H1 (cell line): ENCODE data around the gene VCPKMT. TPM values are rescaled to one million over a fixed set of nuclear protein-coding genes. Genes with fewer than 3 reads are reported as not detected.

Experiments used
- CTCF ChIA-PET: fragments of 300-600 bp; sonication (Branson Sonifier 250); formaldehyde crosslinking; loops from one replicate; lab custom pipeline; 2021; ENCODE audit not compliant: partially characterized antibody; lab: Charles Lee
- POLR2A ChIA-PET: fragments of 300-600 bp; sonication (Branson Sonifier 250); formaldehyde crosslinking; loops from one replicate; lab custom pipeline; 2021; ENCODE audit warnings: inconsistent platforms; ENCODE audit not compliant: partially characterized antibody; lab: Charles Lee
- DNase-seq, 2 experiments: peaks; one replicate each; pipeline versions ENCODE4 v3.0.0 to v3.0.0-alpha.2; 2010 to 2022; ENCODE audit warnings: low spot score in 2 of 2, low read depth in 1 of 2, mixed read lengths in 1 of 2
- FAIRE-seq: peaks from 2 replicates; lab custom pipeline; 2011; peaks lifted over from hg19 to GRCh38; lab: Jason Lieb, UNC
- H2AFZ ChIP-seq: 2 replicates; pipeline ENCODE4 v1.8.1; 2012; ENCODE audit warnings: low read length, inconsistent platforms
- H2AK5ac ChIP-seq: 2 replicates; pipeline ENCODE4 v1.6.1; 2013; ENCODE audit warnings: low read depth, low read length
- H2BK120ac ChIP-seq: replicated peaks from 2 replicates; pipeline ENCODE3; 2013; ENCODE audit warnings: low read depth, low read length, inconsistent platforms
- H2BK12ac ChIP-seq: 2 replicates; pipeline ENCODE4 v1.6.1; 2013; ENCODE audit warnings: low read depth, low read length
- H2BK15ac ChIP-seq: 2 replicates; pipeline ENCODE4 v1.6.1; 2013; ENCODE audit warnings: low read length
- H2BK20ac ChIP-seq: 2 replicates; pipeline ENCODE4 v1.6.1; 2013; ENCODE audit warnings: low read length
- H2BK5ac ChIP-seq: 2 replicates; pipeline ENCODE4 v1.6.1; 2013; ENCODE audit warnings: low read depth, low read length
- H3K14ac ChIP-seq: 2 replicates; pipeline ENCODE4 v1.6.1; 2013; ENCODE audit warnings: inconsistent platforms; ENCODE audit not compliant: insufficient read length
- H3K18ac ChIP-seq: 2 replicates; pipeline ENCODE4 v1.6.1; 2013; ENCODE audit warnings: low read length; ENCODE audit errors: extremely low read depth
- H3K23ac ChIP-seq: 2 replicates; pipeline ENCODE4 v1.6.1; 2013; ENCODE audit warnings: inconsistent platforms; ENCODE audit not compliant: insufficient read length
- H3K23me2 ChIP-seq: 2 replicates; pipeline ENCODE4 v1.6.1; 2013; ENCODE audit warnings: low read depth, low read length
- H3K27ac ChIP-seq: 2 replicates; pipeline ENCODE4 v1.6.1; 2011; ENCODE audit warnings: low read depth, low read length, inconsistent platforms
- H3K27me3 ChIP-seq, 4 experiments: replicated peaks in 1 of 4; 1 replicate in 1 of 4; 2 replicates in 3 of 4; pipeline versions ENCODE4 v1.6.1 to v1.8.1; 2011 to 2013; ENCODE audit warnings: low read length in 3 of 4, mild to moderate bottlenecking in 3 of 4, inconsistent platforms in 2 of 4, mixed read lengths in 2 of 4, moderate library complexity in 1 of 4; ENCODE audit not compliant: control insufficient read depth in 3 of 4, insufficient read depth in 3 of 4; ENCODE audit errors: extremely low read depth in 1 of 4
- H3K36me3 ChIP-seq, 4 experiments: 2 replicates each; pipeline versions ENCODE4 v1.6.1 to v1.8.1; 2011 to 2013; ENCODE audit warnings: mild to moderate bottlenecking in 4 of 4, low read length in 3 of 4, moderate library complexity in 2 of 4, control low read depth in 1 of 4, inconsistent platforms in 1 of 4; ENCODE audit not compliant: insufficient read depth in 4 of 4, control insufficient read depth in 2 of 4
- H3K4ac ChIP-seq: replicated peaks from 2 replicates; pipeline ENCODE3; 2013; ENCODE audit warnings: low read length, low read depth, mixed read lengths, inconsistent platforms; ENCODE audit not compliant: insufficient read length
- H3K4me1 ChIP-seq, 4 experiments: replicated peaks in 1 of 4; 1 replicate in 1 of 4; 2 replicates in 3 of 4; pipeline versions ENCODE4 v1.6.1 to v1.8.1; 2011 to 2013; ENCODE audit warnings: low read length in 3 of 4, inconsistent platforms in 2 of 4, mixed read lengths in 1 of 4; ENCODE audit not compliant: insufficient read depth in 4 of 4, control insufficient read depth in 3 of 4
- H3K4me2 ChIP-seq, 2 experiments: 2 replicates each; pipeline versions ENCODE4 v1.6.1 to v1.8.1; 2011 to 2013; ENCODE audit warnings: low read depth in 2 of 2, low read length in 2 of 2, control low read depth in 1 of 2, inconsistent platforms in 1 of 2, mild to moderate bottlenecking in 1 of 2; ENCODE audit not compliant: insufficient read depth in 1 of 2
- H3K4me3 ChIP-seq, 4 experiments: fragments of 200-600, 300-600 bp in 1 of 4; sonication (generic), shearing (Covaris generic), sonication (Bioruptor Twin) in 1 of 4; 2 replicates each; pipeline versions ENCODE4 v1.5.1 to v1.8.1; 2011 to 2016; ENCODE audit warnings: low read length in 4 of 4, low read depth in 3 of 4, control low read depth in 2 of 4, inconsistent platforms in 2 of 4, mild to moderate bottlenecking in 2 of 4, mixed read lengths in 1 of 4, moderate library complexity in 1 of 4; ENCODE audit not compliant: insufficient read depth in 2 of 4; ENCODE audit errors: extremely low read depth in 1 of 4
- H3K56ac ChIP-seq: replicated peaks from 2 replicates; pipeline ENCODE3; 2013; ENCODE audit warnings: low read depth, mild to moderate bottlenecking, mixed read lengths, low read length, inconsistent platforms; ENCODE audit not compliant: insufficient read length
- H3K79me1 ChIP-seq: 2 replicates; pipeline ENCODE4 v1.6.1; 2013; ENCODE audit warnings: low read depth, low read length, control low read depth
- H3K79me2 ChIP-seq, 2 experiments: 2 replicates each; pipeline versions ENCODE4 v1.6.1 to v1.8.1; 2012 to 2013; ENCODE audit warnings: low read length in 2 of 2, mild to moderate bottlenecking in 2 of 2, inconsistent platforms in 1 of 2; ENCODE audit not compliant: insufficient read depth in 2 of 2, control insufficient read depth in 1 of 2
- H3K9ac ChIP-seq, 4 experiments: replicated peaks in 1 of 4; 1 replicate in 1 of 4; 2 replicates in 3 of 4; pipeline versions ENCODE4 v1.6.1 to v1.8.1; 2011 to 2013; ENCODE audit warnings: low read depth in 3 of 4, low read length in 3 of 4, control low read depth in 2 of 4, mild to moderate bottlenecking in 2 of 4, moderate library complexity in 2 of 4, inconsistent platforms in 1 of 4; ENCODE audit errors: extremely low read depth in 1 of 4
- H3K9me3 ChIP-seq, 2 experiments: 2 replicates each; pipeline versions ENCODE4 v1.6.1 to v1.8.1; 2012 to 2013; ENCODE audit warnings: mild to moderate bottlenecking in 2 of 2, moderate library complexity in 2 of 2, control low read depth in 1 of 2, inconsistent platforms in 1 of 2, low read depth in 1 of 2, low read length in 1 of 2, mixed read lengths in 1 of 2; ENCODE audit not compliant: insufficient read depth in 2 of 2
- H4K20me1 ChIP-seq, 2 experiments: replicated peaks in 1 of 2; 2 replicates each; pipeline versions ENCODE3 to v1.8.1; 2011 to 2013; ENCODE audit warnings: inconsistent platforms in 2 of 2, low read length in 2 of 2, mild to moderate bottlenecking in 1 of 2; ENCODE audit not compliant: insufficient read depth in 2 of 2, control insufficient read depth in 1 of 2
- H4K5ac ChIP-seq: 2 replicates; pipeline ENCODE4 v1.6.1; 2013; ENCODE audit warnings: low read length, low read depth, mixed read lengths, inconsistent platforms; ENCODE audit not compliant: insufficient read length
- H4K8ac ChIP-seq: 2 replicates; pipeline ENCODE4 v1.8.0; 2013; ENCODE audit warnings: mild to moderate bottlenecking, moderate library complexity, low read length, inconsistent platforms; ENCODE audit not compliant: insufficient read depth; ENCODE audit errors: extremely low read depth
- H4K91ac ChIP-seq: replicated peaks from 2 replicates; pipeline ENCODE3; 2013; ENCODE audit warnings: low read length, mixed read lengths, inconsistent platforms; ENCODE audit not compliant: insufficient read length
- CTBP2 ChIP-seq: IDR thresholded peaks from 2 replicates; pipeline ENCODE4 v1.7.0; 2011; ENCODE audit warnings: borderline replicate concordance, mild to moderate bottlenecking, moderate library complexity, mixed read lengths, low read length; ENCODE audit not compliant: insufficient read depth, insufficient read length
- JUND ChIP-seq: IDR thresholded peaks from 2 replicates; pipeline ENCODE4 v1.6.1; 2011; ENCODE audit warnings: mild to moderate bottlenecking, improper control_type of control experiment, low read length
- NANOG ChIP-seq: IDR thresholded peaks from 2 replicates; pipeline ENCODE4 v1.6.1; 2011; ENCODE audit warnings: low read length, low read depth, mild to moderate bottlenecking, inconsistent platforms; ENCODE audit not compliant: insufficient read depth, poor library complexity, severe bottlenecking
- RBBP5 ChIP-seq: IDR thresholded peaks from 2 replicates; pipeline ENCODE4 v1.7.1; 2012; ENCODE audit warnings: low read depth, mild to moderate bottlenecking, inconsistent platforms, low read length, moderate library complexity, borderline replicate concordance
- WGBS, 2 experiments: shearing (Covaris generic) in 1 of 2; methylation state at CpG; one replicate each; pipeline versions ENCODE4 v1.1.6 to v1.1.7; 2013 to 2015; ENCODE audit warnings: low lambda C conversion rate in 2 of 2, mixed read lengths in 2 of 2, inconsistent platforms in 1 of 2, low coverage in 1 of 2, missing lambda C conversion rate in 1 of 2; ENCODE audit not compliant: insufficient replicate concordance in 2 of 2, insufficient coverage in 1 of 2, insufficient read length in 1 of 2; ENCODE audit errors: extremely low coverage in 1 of 2, missing lambda C conversion rate in 1 of 2; 5-methylcytosine and 5-hydroxymethylcytosine counted together
- polyA plus RNA-seq, 7 experiments: library from polyadenylated mRNA; depleted of rRNA in 3 of 7; stranded (reverse) in 5 of 7; unstranded in 2 of 7; fragments of >200 nt in 5 of 7; fragments of 200-250 nt in 2 of 7; gene quantifications; 1 replicate in 5 of 7; 2 replicates in 1 of 7; 4 replicates in 1 of 7; pipeline versions ENCODE4 v1.2.1 to v1.2.3, GENCODE V29; 2011 to 2013; ENCODE audit warnings: missing spikeins in 2 of 7, mixed read lengths in 2 of 7
- total RNA-seq: library from RNA; stranded (reverse); fragmentation: NEBNext Ultra II Directional; extraction: Animal tissue kit (Norgen Biotek cat#: 25700); gene quantifications from 2 replicates; pipeline ENCODE4 v1.2.1, GENCODE V29; 2021

VCPKMT gene
- total and polyA plus RNA-seq, 2 of the 8 experiments (the other 6 are each of a cell fraction or from before 2014, with no cell fraction given), result 3.8 to 7.1 TPM

DNA sequence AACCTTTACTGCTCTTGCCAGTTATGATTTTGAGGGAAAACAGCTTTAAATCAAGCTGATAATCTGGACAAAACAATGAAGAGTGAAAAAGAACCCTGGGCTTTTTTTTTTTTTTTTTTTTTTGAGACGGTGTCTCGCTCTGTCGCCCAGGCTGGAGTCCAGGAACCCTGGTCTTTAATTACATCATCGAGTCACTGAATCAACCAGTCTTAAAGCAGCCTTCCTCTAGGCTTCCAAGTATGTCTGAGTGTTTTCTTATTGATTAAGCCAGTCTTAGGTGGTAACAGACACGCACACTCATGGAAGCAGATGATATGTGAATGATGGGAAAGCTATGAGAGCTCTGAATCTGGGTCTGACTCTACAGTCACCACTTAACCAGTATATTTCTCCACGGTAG is 5.9 kb upstream of the VCPKMT start:
- Histone ChIP-seq H3K4me2 (no peak overlapping the region), H3K79me1 (no peaks in the 10 kb centered on the region), H3K9me3 (no peaks in the 10 kb centered on the region), H2BK5ac (no peak overlapping the region), H2BK15ac (no peak overlapping the region), H3K14ac (no peak overlapping the region), H3K27ac (no peak overlapping the region), H3K4me1 (peaks cover 0 to 3% (median 0%) of the 10 kb centered on the region in 4 experiments; a peak in 1 of 7 replicates), H3K18ac (no peak overlapping the region), H4K91ac (no peak overlapping the region), H2BK12ac (no peak overlapping the region), H4K20me1 (no peaks in the 10 kb centered on the region), H3K79me2 (no peaks in the 10 kb centered on the region), H4K5ac (no peak overlapping the region), H2AFZ (no peak overlapping the region), H3K23me2 (no peaks in the 10 kb centered on the region), H3K4me3 (no peak overlapping the region), H3K4ac (no peak overlapping the region), H3K56ac (no peak overlapping the region), H2BK120ac (no peak overlapping the region), H2AK5ac (no peak overlapping the region), H3K27me3 (no peaks in the 10 kb centered on the region), H2BK20ac (no peak overlapping the region), H3K23ac (no peak overlapping the region), H3K36me3 (no peaks in the 10 kb centered on the region), H4K8ac (no peak overlapping the region), H3K9ac (no peak overlapping the region)
- DNase-seq, result no peak
- POLR2A ChIA-PET, result interaction anchor here (0.6 to 1.2 kb wide), 2 partner anchors 10 to 88 kb away, joined by 4 to 5 read pairs; no protein-coding TSS in a partner anchor
- 92% methylated on average over 4 of the region's 6 CpGs; no CpG with 5 or more reads in 1 of the 2 experiments for WGBS, 2 experiments
- no peak for FAIRE-seq
- CTCF ChIA-PET, result interaction anchor here (1.9 kb wide), 1 partner anchor 261 kb away, joined by 4 read pairs; no protein-coding TSS in a partner anchor
- no peak for TF ChIP-seq NANOG
- no peak for TF ChIP-seq CTBP2
- TF ChIP-seq RBBP5, result no peak
- no peak for TF ChIP-seq JUND
